ENCODE results near the gene SLC38A10. TPM values are rescaled to one million over a fixed set of nuclear protein-coding genes. Genes with fewer than 3 reads are reported as not detected.

Gene SLC38A10
- total and polyA plus RNA-seq, 2 of the 4 experiments (the other 2 are of a cell fraction) = 12.7 to 46.7 TPM

GRCh38 chr17:81310949-81311550 lies 15.9 kb upstream of the SLC38A10 start:
- H4K5ac ChIP-seq (ENCODE audit: low read depth, low read length) = no peak overlapping the region
- POLR2A ChIA-PET (ENCODE audit: unreplicated experiment) = no interaction called here
- H2BK15ac ChIP-seq (ENCODE audit: low read depth, low read length) = no peak overlapping the region
- no peak overlapping the region for H3K4me2 ChIP-seq (ENCODE audit: low read depth, low read length)
- no TSS peak for BruUV-seq (replicated peaks)
- CTCF ChIA-PET = no interaction called here
- H4K8ac ChIP-seq (ENCODE audit: low read depth in 2 of 2, low read length in 2 of 2) = no peak overlapping the region
- no peak overlapping the region for H2AK9ac ChIP-seq (replicated peaks; ENCODE audit: low read depth, low read length, poor library complexity)
- H2BK120ac ChIP-seq (ENCODE audit: low read depth, low read length) = no peak overlapping the region
- H3K9ac ChIP-seq (ENCODE audit: low read depth, low read length) = no peak overlapping the region
- intact Hi-C loops (cut with micrococcal nuclease) = no loop called here
- H3K56ac ChIP-seq (ENCODE audit: extremely low read depth, insufficient read depth, low read length) = no peak overlapping the region
- H3K14ac ChIP-seq (replicated peaks; ENCODE audit: low read depth, low read length) = no peak overlapping the region
- DNase-seq (no peak), ATAC-seq (ENCODE audit: low read depth) (no peak)
- no peak overlapping the region for H3K4me3 ChIP-seq (ENCODE audit: insufficient read depth, low read depth, low read length)
- WGBS, 2 experiments (ENCODE audit: extremely low coverage in 2 of 2, insufficient read length in 1 of 2) = 87% methylated on average over 6 of the region's 19 CpGs; no CpG with 5 or more reads in 1 of the 2 experiments
- H3K4ac ChIP-seq (ENCODE audit: low read depth, low read length) = no peak overlapping the region
- H3K23ac ChIP-seq (ENCODE audit: low read depth, low read length) = no peak overlapping the region
- no peak overlapping the region for H4K91ac ChIP-seq (ENCODE audit: insufficient read depth, low read depth, low read length)
- H3K9me1 ChIP-seq (ENCODE audit: insufficient read depth, low read length) = no peaks in the 10 kb centered on the region
- H3K27ac ChIP-seq (ENCODE audit: insufficient read depth, low read length) = no peak overlapping the region
- no peak overlapping the region for H2BK5ac ChIP-seq (ENCODE audit: low read depth, low read length, poor library complexity, severe bottlenecking)
- H2AFZ ChIP-seq (replicated peaks; ENCODE audit: low read length, poor library complexity) = no peak overlapping the region
- no peak for TF ChIP-seq RAD21 (IDR thresholded peaks at IDR 0.05; ENCODE audit: low read length)
- no peak for TF ChIP-seq CHD1 (IDR thresholded peaks at IDR 0.05; ENCODE audit: low read depth, low read length)
- no peak for TF ChIP-seq MXI1 (IDR thresholded peaks at IDR 0.05; ENCODE audit: borderline replicate concordance, low read depth, low read length)
- no peak for TF ChIP-seq USF2 (IDR thresholded peaks at IDR 0.05; ENCODE audit: low read depth, low read length)
- no peak for TF ChIP-seq CTCF (conservative IDR thresholded peaks at IDR 0.05; ENCODE audit: low read depth, low read length)
- no peak for TF ChIP-seq ELK1 (IDR thresholded peaks at IDR 0.05; ENCODE audit: borderline replicate concordance, low read depth, low read length)
- TF ChIP-seq FOS (IDR thresholded peaks at IDR 0.05; ENCODE audit: low read depth, low read length) = no peak
- TF ChIP-seq CEBPB (IDR thresholded peaks at IDR 0.05; ENCODE audit: low read depth, low read length) = no peak
- no peak for TF ChIP-seq SMC3 (IDR thresholded peaks at IDR 0.05; ENCODE audit: low read depth, low read length)
- no peak for TF ChIP-seq POLR2A (IDR thresholded peaks at IDR 0.05; ENCODE audit: low read depth, low read length)
- no peak for TF ChIP-seq NFE2L2 (IDR thresholded peaks at IDR 0.05; ENCODE audit: low read depth, low read length)
- TF ChIP-seq RFX5 (IDR thresholded peaks at IDR 0.05; ENCODE audit: low read depth, low read length) = no peak
- no peak for TF ChIP-seq RCOR1 (IDR thresholded peaks at IDR 0.05; ENCODE audit: insufficient replicate concordance, low read length)
- TF ChIP-seq BHLHE40 (IDR thresholded peaks at IDR 0.05; ENCODE audit: low read depth, low read length) = no peak
- TF ChIP-seq MAFK (IDR thresholded peaks at IDR 0.05; ENCODE audit: low read depth, low read length) = no peak
- no peak for TF ChIP-seq MAZ (IDR thresholded peaks at IDR 0.05; ENCODE audit: borderline replicate concordance, low read depth, low read length)
- peaks cover 21% of the 10 kb centered on the region; the same call in 1 of the 2 replicates for H3K27me3 ChIP-seq (ENCODE audit: control insufficient read depth, insufficient read depth, low read length)
- no peaks in the 10 kb centered on the region for H4K20me1 ChIP-seq (ENCODE audit: insufficient read depth, low read length)
- peak overlapping the region; percentile 9; the same call in 1 of the 2 replicates for H2AK5ac ChIP-seq (ENCODE audit: low read depth, low read length)
- H3K79me1 ChIP-seq (ENCODE audit: low read depth in 1 of 2, low read length in 2 of 2) = no peaks in the 10 kb centered on the region
- H3K4me1 ChIP-seq (ENCODE audit: control insufficient read depth, insufficient read depth, low read length) = peaks cover 6% of the 10 kb centered on the region; the same call in 1 of the 2 replicates
- in situ Hi-C loops (cut with MboI; ENCODE audit: low sequenced_read_pairs) = no loop called here
- no peak overlapping the region for H2BK20ac ChIP-seq (ENCODE audit: low read depth, low read length)
- dilution Hi-C loops (cut with HindIII; ENCODE audit: low sequenced_read_pairs, unreplicated experiment) = no loop called here
- H3K18ac ChIP-seq (ENCODE audit: low read depth, low read length) = no peak overlapping the region
- no peaks in the 10 kb centered on the region for H3K9me3 ChIP-seq (ENCODE audit: control insufficient read depth, insufficient read depth, low read length)
- no peaks in the 10 kb centered on the region for H3K36me3 ChIP-seq (ENCODE audit: control insufficient read depth, insufficient read depth, low read length)

Data from IMR-90 (cell line).